NB4 (cell line): Measurements from ENCODE around the gene TRO.

Experiments
- DNase-seq: peaks from one replicate; pipeline ENCODE4 v3.0.0; 2010; ENCODE audit warnings: low read depth
- H3K4me3 ChIP-seq: one replicate; pipeline ENCODE4 v1.5.1; 2011; ENCODE audit warnings: mild to moderate bottlenecking, low read depth, low read length, moderate library complexity
- MYC ChIP-seq: IDR thresholded peaks from 2 replicates; pipeline ENCODE4 v1.6.1; 2011; ENCODE audit warnings: low read depth, low read length
- POLR2A ChIP-seq: IDR thresholded peaks from 2 replicates; pipeline ENCODE4 v1.6.1; 2011; ENCODE audit warnings: mild to moderate bottlenecking; ENCODE audit not compliant: insufficient read length; ENCODE audit errors: extremely low read depth
- TF ChIP-seq, protein P1 (sequence below): IDR thresholded peaks from 2 replicates; pipeline ENCODE4 v1.6.1; 2011; ENCODE audit warnings: low read depth, low read length
- TF ChIP-seq, protein P2 (sequence below): IDR thresholded peaks from one replicate; pipeline ENCODE4 v1.5.1; 2012; ENCODE audit warnings: low read depth, low read length

The TRO gene

DNA sequence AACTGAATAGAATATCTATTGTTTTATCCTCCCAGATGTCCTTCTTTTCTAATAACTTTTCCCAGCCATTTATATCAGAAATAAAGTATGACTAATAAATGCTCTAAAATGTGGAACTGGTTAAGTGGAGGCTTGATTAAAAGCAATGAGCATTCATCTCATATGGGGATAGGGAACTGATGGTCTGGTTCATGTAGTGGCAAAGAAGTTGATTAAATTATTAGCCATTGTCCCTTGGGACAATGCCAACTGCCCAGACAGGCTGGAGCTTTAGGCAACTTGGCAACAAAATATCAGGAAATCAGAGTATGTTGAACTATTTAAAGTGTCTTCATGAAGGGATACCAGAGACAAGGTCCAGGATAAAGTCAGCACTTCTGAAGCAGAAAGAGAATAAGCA, 24.2 kb downstream of the TRO start:
- no peak overlapping the region for H3K4me3 ChIP-seq
- TF ChIP-seq, protein P1, sequence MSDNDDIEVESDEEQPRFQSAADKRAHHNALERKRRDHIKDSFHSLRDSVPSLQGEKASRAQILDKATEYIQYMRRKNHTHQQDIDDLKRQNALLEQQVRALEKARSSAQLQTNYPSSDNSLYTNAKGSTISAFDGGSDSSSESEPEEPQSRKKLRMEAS = no peak
- no peak for TF ChIP-seq POLR2A
- TF ChIP-seq, protein P2, sequence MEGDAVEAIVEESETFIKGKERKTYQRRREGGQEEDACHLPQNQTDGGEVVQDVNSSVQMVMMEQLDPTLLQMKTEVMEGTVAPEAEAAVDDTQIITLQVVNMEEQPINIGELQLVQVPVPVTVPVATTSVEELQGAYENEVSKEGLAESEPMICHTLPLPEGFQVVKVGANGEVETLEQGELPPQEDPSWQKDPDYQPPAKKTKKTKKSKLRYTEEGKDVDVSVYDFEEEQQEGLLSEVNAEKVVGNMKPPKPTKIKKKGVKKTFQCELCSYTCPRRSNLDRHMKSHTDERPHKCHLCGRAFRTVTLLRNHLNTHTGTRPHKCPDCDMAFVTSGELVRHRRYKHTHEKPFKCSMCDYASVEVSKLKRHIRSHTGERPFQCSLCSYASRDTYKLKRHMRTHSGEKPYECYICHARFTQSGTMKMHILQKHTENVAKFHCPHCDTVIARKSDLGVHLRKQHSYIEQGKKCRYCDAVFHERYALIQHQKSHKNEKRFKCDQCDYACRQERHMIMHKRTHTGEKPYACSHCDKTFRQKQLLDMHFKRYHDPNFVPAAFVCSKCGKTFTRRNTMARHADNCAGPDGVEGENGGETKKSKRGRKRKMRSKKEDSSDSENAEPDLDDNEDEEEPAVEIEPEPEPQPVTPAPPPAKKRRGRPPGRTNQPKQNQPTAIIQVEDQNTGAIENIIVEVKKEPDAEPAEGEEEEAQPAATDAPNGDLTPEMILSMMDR = no peak
- no peak for TF ChIP-seq MYC
- no peak for DNase-seq

DNA sequence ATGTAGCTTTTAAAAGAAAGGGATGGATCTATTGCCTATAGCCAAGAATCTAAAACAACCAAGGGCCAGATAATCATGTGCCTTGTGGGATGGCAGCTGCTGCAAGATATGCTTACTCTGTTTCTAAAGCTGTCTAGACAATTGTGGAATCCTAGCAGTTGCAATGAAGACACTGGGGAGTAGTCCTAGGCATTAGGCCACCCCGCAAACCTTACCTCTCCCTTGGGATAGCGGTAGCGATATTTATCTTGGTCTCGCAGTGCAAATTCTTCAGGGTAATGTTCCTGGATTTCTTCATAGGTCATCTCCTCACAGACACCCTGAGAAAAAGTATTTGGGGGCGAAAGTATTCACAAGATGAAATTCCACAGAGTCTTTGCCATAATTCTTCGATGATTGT, 24.6 kb downstream of the TRO start:
- H3K4me3 ChIP-seq = no peak overlapping the region
- TF ChIP-seq, protein P1 = no peak
- TF ChIP-seq, protein P2 = no peak
- no peak for TF ChIP-seq MYC
- TF ChIP-seq POLR2A = no peak
- DNase-seq = no peak

DNA sequence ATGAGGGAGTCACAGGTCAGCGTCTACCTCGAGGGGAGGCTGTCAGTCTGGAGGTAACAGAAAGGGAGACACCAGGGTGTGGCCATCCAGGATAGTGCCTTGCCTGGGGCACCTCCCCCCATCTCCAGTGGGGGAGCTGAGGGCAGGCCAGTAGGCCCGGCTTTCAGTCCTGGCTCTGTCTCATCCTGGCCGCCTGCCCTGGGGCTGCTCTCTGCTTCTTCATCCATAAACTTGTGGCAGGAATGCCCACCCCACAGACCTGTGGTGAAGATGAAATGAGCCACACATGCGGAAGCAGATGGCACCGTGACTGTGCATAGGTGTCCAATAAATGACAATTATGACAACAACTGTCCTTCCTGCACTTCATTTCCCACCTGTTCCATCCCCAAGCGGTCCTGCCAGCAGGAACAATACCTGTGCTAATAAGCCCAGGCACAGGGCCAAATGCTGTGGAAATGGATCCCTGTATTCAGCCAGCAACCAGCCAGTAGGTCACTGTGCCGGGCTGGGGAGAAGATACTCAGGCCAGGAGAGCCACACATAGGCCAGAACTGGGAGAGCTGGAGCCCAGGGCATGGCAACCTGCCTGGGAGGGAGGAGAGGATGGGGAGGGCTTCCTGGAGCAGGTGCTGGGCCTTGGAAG, 30.2 kb downstream of the TRO start:
- no peak for DNase-seq
- H3K4me3 ChIP-seq = no peak overlapping the region
- TF ChIP-seq, protein P1 = no peak
- TF ChIP-seq POLR2A (no peak), MYC (no peak)
- TF ChIP-seq, protein P2 = no peak

DNA sequence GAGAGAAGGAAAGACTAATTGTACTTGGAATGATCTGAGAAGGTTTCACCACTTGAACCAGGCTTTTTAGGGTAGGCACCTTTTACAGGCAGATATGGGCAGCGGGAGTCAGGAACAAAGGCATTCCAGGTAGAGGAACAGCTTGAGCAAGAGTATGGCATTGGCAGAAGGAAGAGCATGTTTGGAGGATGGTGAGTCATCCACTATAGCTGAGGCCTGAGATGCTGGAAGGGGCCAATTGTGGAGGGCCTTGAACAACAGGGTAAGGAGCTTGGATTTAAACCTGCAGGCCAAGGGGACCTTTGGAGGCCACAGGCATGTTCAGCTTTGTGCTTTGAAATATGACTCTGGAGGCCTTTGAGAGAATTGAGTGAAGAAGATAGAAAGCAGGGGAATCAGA, 41.1 kb downstream of the TRO start:
- TF ChIP-seq POLR2A = no peak
- TF ChIP-seq, protein P2 = no peak
- TF ChIP-seq MYC = no peak
- TF ChIP-seq, protein P1 = no peak

DNA sequence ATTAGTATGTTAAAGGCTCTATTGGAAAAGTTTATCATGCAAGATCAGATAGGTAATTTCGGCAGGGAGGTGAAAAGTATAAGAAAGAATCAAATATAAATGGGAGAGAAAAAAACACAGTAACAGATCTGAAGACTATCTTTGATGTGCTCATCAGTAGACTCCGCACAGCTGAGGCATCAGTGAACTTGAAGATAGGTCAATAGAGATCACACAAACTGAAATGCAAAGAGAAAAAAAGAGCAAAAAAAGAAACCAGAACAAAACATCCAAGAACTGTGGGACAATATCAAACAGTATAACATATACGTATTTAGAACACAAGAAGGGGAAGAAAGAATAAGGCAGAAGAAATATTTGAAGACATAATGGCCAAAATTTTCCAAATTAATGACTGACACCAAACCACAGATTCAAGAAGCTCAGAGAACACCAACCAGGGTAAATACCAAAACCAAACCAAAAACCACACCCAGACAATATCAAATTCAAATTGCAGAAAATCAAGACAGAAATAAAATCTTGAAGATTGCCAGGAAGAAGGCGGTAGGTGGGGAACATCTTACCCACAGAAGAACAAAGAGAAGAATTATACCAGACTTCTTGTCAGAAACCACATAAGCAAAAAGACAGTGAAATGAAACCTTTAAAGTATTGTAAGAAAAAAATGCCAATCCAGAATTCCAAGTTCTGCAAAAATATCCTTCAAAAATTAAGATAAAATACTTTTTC, 44.3 kb downstream of the TRO start:
- no peak overlapping the region for H3K4me3 ChIP-seq
- TF ChIP-seq POLR2A (no peak), MYC (no peak)
- TF ChIP-seq, protein P2 = no peak
- TF ChIP-seq, protein P1 = no peak
- DNase-seq = no peak

More for the DNA sequence above, 41.1 kb downstream of the TRO start:
- no peak for DNase-seq
- H3K4me3 ChIP-seq = no peak overlapping the region
